H1 (cell line): ENCODE results near the gene DEFB129. TPM values are rescaled to one million over a fixed set of nuclear protein-coding genes. Genes with fewer than 3 reads are reported as not detected.

Experiments
- E2F6 ChIP-seq: IDR thresholded peaks from 2 replicates; pipeline ENCODE4 v1.6.1; 2012; ENCODE audit warnings: inconsistent platforms
- polyA plus RNA-seq, 7 experiments: library from polyadenylated mRNA; depleted of rRNA in 3 of 7; stranded (reverse) in 5 of 7; unstranded in 2 of 7; fragments of >200 nt in 5 of 7; fragments of 200-250 nt in 2 of 7; gene quantifications; 1 replicate in 5 of 7; 2 replicates in 1 of 7; 4 replicates in 1 of 7; pipeline versions ENCODE4 v1.2.1 to v1.2.3, GENCODE V29; 2011 to 2013; ENCODE audit warnings: missing spikeins in 2 of 7, mixed read lengths in 2 of 7
- total RNA-seq: library from RNA; stranded (reverse); fragmentation: NEBNext Ultra II Directional; extraction: Animal tissue kit (Norgen Biotek cat#: 25700); gene quantifications from 2 replicates; pipeline ENCODE4 v1.2.1, GENCODE V29; 2021

DEFB129 gene
- total and polyA plus RNA-seq, 2 of the 8 experiments (the other 6 are each of a cell fraction or from before 2014, with no cell fraction given): not detected

- TF ChIP-seq E2F6: peak; percentile 72
Measured at GRCh38 chr20:278607-279571, 51.8 kb downstream of the DEFB129 start (continued).

Other genes with a start within 250 kb of the DEFB129 start
- gene DEFB125, start 139.6 kb upstream of the DEFB129 start, total RNA-seq: not detected in 2 replicates
- gene DEFB125, start 139.6 kb upstream of the DEFB129 start, polyA plus RNA-seq (2011; rRNA removed): not detected in 2 replicates
- not detected in 2 replicates for gene DEFB126, start 84.7 kb upstream of the DEFB129 start, total RNA-seq
- gene DEFB126, start 84.7 kb upstream of the DEFB129 start, polyA plus RNA-seq (2011; rRNA removed): not detected in 2 replicates
- not detected in 2 replicates for gene DEFB127, start 69.8 kb upstream of the DEFB129 start, total RNA-seq
- not detected in 2 replicates for gene DEFB127, start 69.8 kb upstream of the DEFB129 start, polyA plus RNA-seq (2011; rRNA removed)
- not detected in 2 replicates for gene DEFB128, start 37.5 kb upstream of the DEFB129 start, total RNA-seq
- not detected in 2 replicates for gene DEFB128, start 37.5 kb upstream of the DEFB129 start, polyA plus RNA-seq (2011; rRNA removed)
- gene DEFB132, start 30.5 kb downstream of the DEFB129 start, total RNA-seq: not detected in 2 replicates
- not detected in 2 replicates for gene DEFB132, start 30.5 kb downstream of the DEFB129 start, polyA plus RNA-seq (2011; rRNA removed)
- gene C20orf96, start 63.5 kb downstream of the DEFB129 start, total RNA-seq: 21.0 and 22.7 TPM in 2 replicates
- gene C20orf96, start 63.5 kb downstream of the DEFB129 start, polyA plus RNA-seq (2011; rRNA removed): 19.2 and 19.3 TPM in 2 replicates
- gene ZCCHC3, start 70.3 kb downstream of the DEFB129 start, total RNA-seq: 52.4 and 54.0 TPM in 2 replicates
- 33.7 and 34.0 TPM in 2 replicates for gene ZCCHC3, start 70.3 kb downstream of the DEFB129 start, polyA plus RNA-seq (2011; rRNA removed)
- gene SOX12, start 98.3 kb downstream of the DEFB129 start, total RNA-seq: 63.0 and 66.1 TPM in 2 replicates
- gene SOX12, start 98.3 kb downstream of the DEFB129 start, polyA plus RNA-seq (2011; rRNA removed): 6.4 and 14.4 TPM in 2 replicates
- gene NRSN2, start 119.9 kb downstream of the DEFB129 start, total RNA-seq: 15.0 and 19.4 TPM in 2 replicates
- gene NRSN2, start 119.9 kb downstream of the DEFB129 start, polyA plus RNA-seq (2011; rRNA removed): 33.3 and 41.9 TPM in 2 replicates
- gene TRIB3, start 153.5 kb downstream of the DEFB129 start, total RNA-seq: 9.0 and 10.1 TPM in 2 replicates
- gene TRIB3, start 153.5 kb downstream of the DEFB129 start, polyA plus RNA-seq (2011; rRNA removed): 17.1 and 30.0 TPM in 2 replicates
- gene RBCK1, start 181.0 kb downstream of the DEFB129 start, total RNA-seq: 48.7 and 54.7 TPM in 2 replicates
- 43.1 and 60.1 TPM in 2 replicates for gene RBCK1, start 181.0 kb downstream of the DEFB129 start, polyA plus RNA-seq (2011; rRNA removed)
- 16.2 and 17.1 TPM in 2 replicates for gene TBC1D20, start 235.3 kb downstream of the DEFB129 start, total RNA-seq
- 14.5 and 17.4 TPM in 2 replicates for gene TBC1D20, start 235.3 kb downstream of the DEFB129 start, polyA plus RNA-seq (2011; rRNA removed)